ENCODE data around the gene HTRA3.

DNA sequence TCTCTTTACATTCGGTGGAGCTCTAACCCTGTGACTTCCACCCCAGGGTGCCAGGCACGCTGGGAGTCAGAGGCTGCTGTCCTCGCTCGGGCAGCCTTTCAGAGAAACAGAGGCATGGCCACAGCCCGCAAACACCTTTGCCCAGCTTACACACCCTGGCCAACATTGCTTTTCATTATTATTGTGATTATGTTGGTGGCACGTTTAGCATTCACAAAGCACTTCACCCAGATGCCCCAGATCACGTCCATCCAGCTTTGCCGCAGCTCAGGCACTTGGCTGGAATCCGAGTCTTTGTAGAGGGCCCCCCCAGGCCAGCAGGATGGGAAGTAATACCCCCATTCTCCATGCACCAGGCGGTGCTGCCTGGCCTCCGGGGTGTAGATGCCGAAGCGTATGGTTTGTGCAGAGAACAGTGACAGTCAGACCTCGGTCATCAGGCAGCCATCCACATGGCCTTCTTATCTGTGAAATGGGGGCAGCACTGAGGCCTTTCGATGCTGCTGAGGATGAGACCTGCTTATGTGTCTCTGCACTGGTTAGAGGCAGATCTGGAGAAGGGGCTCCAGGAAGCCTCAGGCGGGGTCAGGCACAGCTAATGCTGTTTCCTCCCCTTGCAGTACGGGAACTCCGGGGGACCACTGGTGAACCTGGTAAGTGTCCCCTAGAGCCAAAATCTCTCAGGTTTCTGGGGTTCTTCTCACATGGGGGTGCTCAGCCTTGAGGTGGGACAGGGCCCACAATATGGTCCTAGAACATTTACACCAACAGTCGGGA is 22.3 kb downstream of the HTRA3 start:
- TF ChIP-seq, protein P1, sequence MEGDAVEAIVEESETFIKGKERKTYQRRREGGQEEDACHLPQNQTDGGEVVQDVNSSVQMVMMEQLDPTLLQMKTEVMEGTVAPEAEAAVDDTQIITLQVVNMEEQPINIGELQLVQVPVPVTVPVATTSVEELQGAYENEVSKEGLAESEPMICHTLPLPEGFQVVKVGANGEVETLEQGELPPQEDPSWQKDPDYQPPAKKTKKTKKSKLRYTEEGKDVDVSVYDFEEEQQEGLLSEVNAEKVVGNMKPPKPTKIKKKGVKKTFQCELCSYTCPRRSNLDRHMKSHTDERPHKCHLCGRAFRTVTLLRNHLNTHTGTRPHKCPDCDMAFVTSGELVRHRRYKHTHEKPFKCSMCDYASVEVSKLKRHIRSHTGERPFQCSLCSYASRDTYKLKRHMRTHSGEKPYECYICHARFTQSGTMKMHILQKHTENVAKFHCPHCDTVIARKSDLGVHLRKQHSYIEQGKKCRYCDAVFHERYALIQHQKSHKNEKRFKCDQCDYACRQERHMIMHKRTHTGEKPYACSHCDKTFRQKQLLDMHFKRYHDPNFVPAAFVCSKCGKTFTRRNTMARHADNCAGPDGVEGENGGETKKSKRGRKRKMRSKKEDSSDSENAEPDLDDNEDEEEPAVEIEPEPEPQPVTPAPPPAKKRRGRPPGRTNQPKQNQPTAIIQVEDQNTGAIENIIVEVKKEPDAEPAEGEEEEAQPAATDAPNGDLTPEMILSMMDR (IDR thresholded peaks at IDR 0.05), result no peak
- TF ChIP-seq POLR2A (IDR thresholded peaks at IDR 0.05), result no peak

All from uterus (tissue), 2 donors.